OCI-LY1 (cell line): ENCODE measurements around the gene VPS25.

Experiments
- H2AFZ ChIP-seq: fragments of 200-600 bp; sonication (generic), shearing (Covaris generic); 2 replicates; pipeline ENCODE4 v1.6.0; 2014; ENCODE audit warnings: antibody characterized with exemption, mild to moderate bottlenecking, low read length
- H3F3A ChIP-seq: fragments of 200-600 bp; sonication (generic), shearing (Covaris generic); 2 replicates; pipeline ENCODE4 v1.6.0; 2014; ENCODE audit warnings: mild to moderate bottlenecking, antibody characterized with exemption, low read length, moderate library complexity; ENCODE audit not compliant: insufficient read depth
- H3K27ac ChIP-seq: fragments of 200-600 bp; sonication (generic); 2 replicates; pipeline ENCODE4 v1.5.1; 2014; ENCODE audit warnings: low read length, mixed run types, mild to moderate bottlenecking, low read depth; ENCODE audit not compliant: poor library complexity, severe bottlenecking
- H3K27me3 ChIP-seq: fragments of 200-600 bp; sonication (generic); 2 replicates; pipeline ENCODE4 v1.6.0; 2014; ENCODE audit warnings: antibody characterized with exemption, mild to moderate bottlenecking, low read length, moderate library complexity; ENCODE audit not compliant: insufficient read depth
- H3K36me3 ChIP-seq: fragments of 200-600 bp; sonication (generic); 2 replicates; pipeline ENCODE4 v1.6.1; 2014; ENCODE audit warnings: mild to moderate bottlenecking, antibody characterized with exemption, low read length, moderate library complexity, mixed read lengths; ENCODE audit not compliant: insufficient read depth
- H3K4me1 ChIP-seq: fragments of 200-600 bp; sonication (generic); 2 replicates; pipeline ENCODE4 v1.5.1; 2014; ENCODE audit warnings: mild to moderate bottlenecking, low read length, moderate library complexity; ENCODE audit not compliant: insufficient read depth, severe bottlenecking
- H3K4me2 ChIP-seq: fragments of 200-600 bp; sonication (generic), shearing (Covaris generic); 2 replicates; pipeline ENCODE4 v1.6.1; 2014; ENCODE audit warnings: low read length
- H3K4me3 ChIP-seq: fragments of 200-600 bp; sonication (generic); 2 replicates; pipeline ENCODE4 v1.5.1; 2014; ENCODE audit warnings: low read length, low read depth, mild to moderate bottlenecking, mixed read lengths; ENCODE audit not compliant: poor library complexity, severe bottlenecking
- H3K79me2 ChIP-seq: fragments of 200-600 bp; shearing (Covaris generic); 2 replicates; pipeline ENCODE4 v1.6.1; 2016; ENCODE audit warnings: mixed run types, low read length, mixed read lengths; ENCODE audit not compliant: insufficient read depth
- H3K9ac ChIP-seq: fragments of 200-600 bp; sonication (generic), shearing (Covaris generic); 2 replicates; pipeline ENCODE4 v1.6.1; 2014; ENCODE audit warnings: mild to moderate bottlenecking, low read length, mixed read lengths
- H3K9me2 ChIP-seq: fragments of 200-600 bp; sonication (generic), shearing (Covaris generic); 2 replicates; pipeline ENCODE4 v1.6.1; 2014; ENCODE audit warnings: low read depth, mild to moderate bottlenecking, low read length, mixed read lengths
- H3K9me3 ChIP-seq: fragments of 200-600 bp; shearing (Covaris generic); 2 replicates; pipeline ENCODE4 v1.6.1; 2014; ENCODE audit warnings: low read length, mixed read lengths
- H4K20me1 ChIP-seq: fragments of 200-600 bp; sonication (generic), shearing (Covaris generic); 2 replicates; pipeline ENCODE4 v1.6.0; 2016; ENCODE audit warnings: mild to moderate bottlenecking, low read length; ENCODE audit not compliant: insufficient read depth
- CTCF ChIP-seq: fragments of 200-600 bp; sonication (generic), shearing (Covaris generic); IDR thresholded peaks from 2 replicates; pipeline ENCODE4 v1.5.1; 2017; ENCODE audit warnings: mild to moderate bottlenecking, antibody characterized with exemption, low read length, moderate library complexity, mixed read lengths
- EZH2 ChIP-seq: fragments of 200-600 bp; sonication (generic), shearing (Covaris generic); IDR thresholded peaks from 2 replicates; pipeline ENCODE4 v1.8.0; 2017; ENCODE audit warnings: borderline replicate concordance, mixed run types, mild to moderate bottlenecking, antibody characterized with exemption, low read length, moderate library complexity, mixed read lengths

The VPS25 gene

GRCh38 chr17:42817866-42818265 lies 44.6 kb downstream of the VPS25 start:
- 0 out of 2 replicates have a peak, but pooled peaks cover 8% of the 10 kb centered on the region for H3F3A ChIP-seq
- no peaks in the 10 kb centered on the region for H3K9me2 ChIP-seq
- H3K36me3 ChIP-seq, result peaks cover 82% of the 10 kb centered on the region
- H3K4me3 ChIP-seq, result no peak overlapping the region
- H3K9me3 ChIP-seq, result no peaks in the 10 kb centered on the region
- no peaks in the 10 kb centered on the region; the same call in 1 of the 2 replicates for H3K79me2 ChIP-seq
- no peak overlapping the region for H2AFZ ChIP-seq
- H3K27ac ChIP-seq, result no peak overlapping the region
- H3K9ac ChIP-seq, result no peak overlapping the region
- H3K27me3 ChIP-seq, result no peaks in the 10 kb centered on the region
- H3K4me2 ChIP-seq, result no peak overlapping the region
- no peaks in the 10 kb centered on the region for H4K20me1 ChIP-seq
- peaks cover 8% of the 10 kb centered on the region for H3K4me1 ChIP-seq
- TF ChIP-seq CTCF (no peak), EZH2 (no peak)

GRCh38 chr17:42818379-42818778 lies 45.1 kb downstream of the VPS25 start:
- no peak for TF ChIP-seq EZH2
- TF ChIP-seq CTCF, result no peak
- Histone ChIP-seq H2AFZ (no peak overlapping the region), H3K9ac (no peak overlapping the region), H3K4me3 (no peak overlapping the region), H3K4me1 (peaks cover 13% of the 10 kb centered on the region), H3K4me2 (no peak overlapping the region), H3K79me2 (peaks cover 3% of the 10 kb centered on the region), H3K27ac (no peak overlapping the region), H3K9me3 (no peaks in the 10 kb centered on the region), H3K9me2 (no peaks in the 10 kb centered on the region), H3K27me3 (no peaks in the 10 kb centered on the region), H3F3A (0 out of 2 replicates have a peak, but pooled peaks cover 8% of the 10 kb centered on the region), H3K36me3 (peaks cover 78% of the 10 kb centered on the region), H4K20me1 (no peaks in the 10 kb centered on the region)

- Histone ChIP-seq H3K27me3 (no peaks in the 10 kb centered on the region), H3F3A (0 out of 2 replicates have a peak, but pooled peaks cover 8% of the 10 kb centered on the region), H4K20me1 (no peaks in the 10 kb centered on the region), H3K27ac (no peak overlapping the region), H3K4me1 (peaks cover 19% of the 10 kb centered on the region), H3K4me3 (no peak overlapping the region), H3K9me2 (no peaks in the 10 kb centered on the region), H3K79me2 (peaks cover 7% of the 10 kb centered on the region), H3K9me3 (no peaks in the 10 kb centered on the region), H3K9ac (no peak overlapping the region), H2AFZ (no peak overlapping the region), H3K4me2 (no peak overlapping the region), H3K36me3 (peaks cover 62% of the 10 kb centered on the region)
- TF ChIP-seq EZH2 (no peak), CTCF (peak; percentile 88)
Observed at GRCh38 chr17:42819939-42820535, 46.8 kb downstream of the VPS25 start.
